Neuron (in vitro differentiated cells): ENCODE measurements around the gene RAD17.
A peak's percentile ranks its signal among the peaks of the same experiment; 100 is the strongest.
"Not testable (repeated sequence)": the region's sequence is repeated elsewhere in the genome, so short reads cannot be mapped to it uniquely, and the experiment has no call there.

Experiments used
- H2AFZ ChIP-seq: one replicate; pipeline ENCODE4 v1.6.1; 2013; ENCODE audit warnings: low read depth, mild to moderate bottlenecking, inconsistent platforms, low read length, moderate library complexity
- H3K27me3 ChIP-seq: one replicate; pipeline ENCODE4 v1.6.1; 2013; ENCODE audit warnings: low read length; ENCODE audit not compliant: insufficient read depth
- H3K36me3 ChIP-seq: one replicate; pipeline ENCODE4 v1.6.1; 2013; ENCODE audit warnings: low read length; ENCODE audit not compliant: insufficient read depth
- H3K4me1 ChIP-seq: one replicate; pipeline ENCODE4 v1.6.1; 2013; ENCODE audit warnings: low read length; ENCODE audit not compliant: insufficient read depth
- H3K4me3 ChIP-seq: 2 replicates; pipeline ENCODE4 v1.5.1; 2013; ENCODE audit warnings: mild to moderate bottlenecking, low read length, moderate library complexity
- H3K9me3 ChIP-seq: one replicate; pipeline ENCODE4 v1.6.1; 2013; ENCODE audit warnings: low read length

Gene RAD17

GRCh38 chr5:69364414-69364813 lies 5.2 kb upstream of the RAD17 start:
- H3K4me1 ChIP-seq: peaks cover 10% of the 10 kb centered on the region
- H2AFZ ChIP-seq: no peak overlapping the region
- no peaks in the 10 kb centered on the region for H3K27me3 ChIP-seq
- H3K9me3 ChIP-seq: no peaks in the 10 kb centered on the region
- H3K36me3 ChIP-seq: peaks cover 47% of the 10 kb centered on the region
- no peak overlapping the region for H3K4me3 ChIP-seq

GRCh38 chr5:69364850-69365249 lies 4.8 kb upstream of the RAD17 start:
- no peak overlapping the region for H3K4me3 ChIP-seq
- peaks cover 45% of the 10 kb centered on the region for H3K36me3 ChIP-seq
- no peaks in the 10 kb centered on the region for H3K27me3 ChIP-seq
- peaks cover 10% of the 10 kb centered on the region for H3K4me1 ChIP-seq
- no peak overlapping the region for H2AFZ ChIP-seq
- H3K9me3 ChIP-seq: no peaks in the 10 kb centered on the region

GRCh38 chr5:69367697-69368279 lies 1.8 kb upstream of the RAD17 start:
- Histone ChIP-seq H3K9me3 (no peaks in the 10 kb centered on the region), H3K4me1 (peaks cover 22% of the 10 kb centered on the region), H3K27me3 (no peaks in the 10 kb centered on the region), H3K4me3 (peak overlapping the region; percentile 88), H2AFZ (no peak overlapping the region), H3K36me3 (peaks cover 37% of the 10 kb centered on the region)

- peaks cover 34% of the 10 kb centered on the region for H3K36me3 ChIP-seq
- peak overlapping the region; percentile 88 for H3K4me3 ChIP-seq
- H3K9me3 ChIP-seq: no peaks in the 10 kb centered on the region
- peak overlapping the region; percentile 62 for H2AFZ ChIP-seq
- no peaks in the 10 kb centered on the region for H3K27me3 ChIP-seq
- peaks cover 22% of the 10 kb centered on the region for H3K4me1 ChIP-seq
These were observed 919 bp upstream of the RAD17 start for GRCh38 chr5:69368458-69369339.

GRCh38 chr5:69370335-69370734 lies 717 bp downstream of the RAD17 start:
- H3K9me3 ChIP-seq, H3K27me3 ChIP-seq: not testable (repeated sequence)
- Histone ChIP-seq H3K4me1 (peaks cover 22% of the 10 kb centered on the region), H3K4me3 (peak overlapping the region; percentile 88), H3K36me3 (peaks cover 34% of the 10 kb centered on the region), H2AFZ (peak overlapping the region; percentile 24)

- Histone ChIP-seq H3K4me1 (peaks cover 22% of the 10 kb centered on the region), H3K27me3 (no peaks in the 10 kb centered on the region), H3K9me3 (no peaks in the 10 kb centered on the region), H2AFZ (no peak overlapping the region), H3K36me3 (peaks cover 33% of the 10 kb centered on the region), H3K4me3 (no peak overlapping the region)
These were observed 2.8 kb downstream of the RAD17 start for GRCh38 chr5:69372394-69372793.

- peaks cover 46% of the 10 kb centered on the region for H3K36me3 ChIP-seq
- H3K4me3 ChIP-seq: no peak overlapping the region
- no peak overlapping the region for H2AFZ ChIP-seq
- H3K4me1 ChIP-seq: peaks cover 12% of the 10 kb centered on the region
- no peaks in the 10 kb centered on the region for H3K27me3 ChIP-seq
- no peaks in the 10 kb centered on the region for H3K9me3 ChIP-seq
These were observed 5.4 kb downstream of the RAD17 start for GRCh38 chr5:69374911-69375446.

- Histone ChIP-seq H3K36me3 (peaks cover 67% of the 10 kb centered on the region), H3K9me3 (no peaks in the 10 kb centered on the region), H2AFZ (no peak overlapping the region), H3K4me3 (no peak overlapping the region), H3K4me1 (no peaks in the 10 kb centered on the region), H3K27me3 (no peaks in the 10 kb centered on the region)
These were observed 8.8 kb downstream of the RAD17 start for GRCh38 chr5:69378376-69378775.

GRCh38 chr5:69404659-69405330 lies 35.2 kb downstream of the RAD17 start:
- Histone ChIP-seq H3K36me3 (peaks cover 37% of the 10 kb centered on the region), H3K27me3 (no peaks in the 10 kb centered on the region), H3K9me3 (peaks cover 2% of the 10 kb centered on the region)

GRCh38 chr5:69414885-69415583 lies 45.4 kb downstream of the RAD17 start, which contains the start of gene MARVELD2:
Gene MARVELD2, plus strand, starts transcription at chr5:69415116. Its CDS starts 4,270 bp downstream, at chr5:69419386.
- H3K36me3 ChIP-seq: peaks cover 39% of the 10 kb centered on the region
- H3K4me3 ChIP-seq: no peak within 1 kb of the TSS
- no peaks in the 10 kb centered on the region for H3K27me3 ChIP-seq
- no peak within 1 kb of the TSS for H2AFZ ChIP-seq
- H3K4me1 ChIP-seq: no peaks in the 10 kb centered on the region
- peaks cover 10% of the 10 kb centered on the region for H3K9me3 ChIP-seq

More at GRCh38 chr5:69404659-69405330, 35.2 kb downstream of the RAD17 start:
- Histone ChIP-seq H2AFZ (no peak overlapping the region), H3K4me1 (no peaks in the 10 kb centered on the region), H3K4me3 (no peak overlapping the region)

- Histone ChIP-seq H3K27me3 (no peaks in the 10 kb centered on the region), H3K9me3 (peaks cover 10% of the 10 kb centered on the region), H3K4me3 (no peak overlapping the region), H3K36me3 (peaks cover 34% of the 10 kb centered on the region), H2AFZ (no peak overlapping the region), H3K4me1 (no peaks in the 10 kb centered on the region)
These were observed 46.0 kb downstream of the RAD17 start for GRCh38 chr5:69415584-69415958.

GRCh38 chr5:69416180-69416579 lies 46.6 kb downstream of the RAD17 start:
- H2AFZ ChIP-seq: no peak overlapping the region
- no peak overlapping the region for H3K4me3 ChIP-seq
- H3K27me3 ChIP-seq: no peaks in the 10 kb centered on the region
- peaks cover 10% of the 10 kb centered on the region for H3K9me3 ChIP-seq
- no peaks in the 10 kb centered on the region for H3K4me1 ChIP-seq
- H3K36me3 ChIP-seq: peaks cover 32% of the 10 kb centered on the region
